Neutrophil (primary cell): ENCODE data around the gene TNFSF9.

Experiments
- H3K27ac ChIP-seq: fragments of 200-600 bp; sonication (generic); 2 replicates; pipeline ENCODE4 v1.5.1; 2016; ENCODE audit warnings: mild to moderate bottlenecking, moderate library complexity
- H3K27me3 ChIP-seq: fragments of 200-600 bp; sonication (generic); 2 replicates; pipeline ENCODE4 v1.6.0; 2016; ENCODE audit warnings: mild to moderate bottlenecking
- H3K36me3 ChIP-seq: fragments of 200-600 bp; sonication (generic); 2 replicates; pipeline ENCODE4 v1.5.1; 2017
- H3K4me1 ChIP-seq, 2 experiments: fragments of 200-600 bp in 1 of 2; sonication (generic) in 1 of 2; 1 replicate in 1 of 2; 2 replicates in 1 of 2; pipeline versions ENCODE4 v1.5.1 to v1.6.1; 2013 to 2016; ENCODE audit warnings: low read depth in 1 of 2, low read length in 1 of 2, mild to moderate bottlenecking in 1 of 2, moderate library complexity in 1 of 2; ENCODE audit not compliant: control insufficient read depth in 1 of 2, insufficient read depth in 1 of 2
- H3K4me3 ChIP-seq, 2 experiments: fragments of 200-600 bp in 1 of 2; sonication (generic) in 1 of 2; 1 replicate in 1 of 2; 2 replicates in 1 of 2; pipeline ENCODE4 v1.5.1; 2013 to 2016; ENCODE audit warnings: low read depth in 1 of 2, low read length in 1 of 2, mild to moderate bottlenecking in 1 of 2, moderate library complexity in 1 of 2
- H3K9me3 ChIP-seq: fragments of 200-600 bp; sonication (generic); 2 replicates; pipeline ENCODE4 v1.5.1; 2016
- CTCF ChIP-seq: fragments of 200-600 bp; sonication (generic); IDR thresholded peaks from 2 replicates; pipeline ENCODE4 v1.5.1; 2016; ENCODE audit warnings: antibody characterized with exemption

Gene TNFSF9

DNA sequence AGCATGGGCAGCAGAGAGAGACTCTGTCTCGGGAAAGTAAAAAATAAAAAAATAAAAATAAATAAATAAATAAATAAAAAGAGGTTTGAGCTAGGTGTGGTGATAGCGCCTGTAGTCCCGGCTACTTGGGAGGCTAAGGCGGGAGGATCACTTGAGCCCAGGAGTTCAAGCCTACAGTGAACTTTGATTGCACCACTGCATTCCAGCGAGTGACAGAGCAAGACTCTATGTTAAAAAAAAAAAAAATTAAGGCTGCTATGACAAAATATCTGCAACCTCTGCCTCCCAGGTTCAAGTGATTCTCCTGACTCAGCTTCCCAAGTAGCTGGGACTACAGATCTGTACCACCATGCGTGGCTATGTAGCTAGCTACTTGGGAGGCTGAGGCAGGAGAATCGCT lies 46.0 kb upstream of the TNFSF9 start:
- Histone ChIP-seq H3K36me3 (peaks cover 3% of the 10 kb centered on the region), H3K4me3 (no peak overlapping the region), H3K27ac (no peak overlapping the region), H3K9me3 (no peaks in the 10 kb centered on the region), H3K4me1 (peaks cover 19 to 21% of the 10 kb centered on the region in 2 experiments), H3K27me3 (peaks cover 6% of the 10 kb centered on the region)
- TF ChIP-seq CTCF = no peak

- Histone ChIP-seq H3K27ac (no peak overlapping the region), H3K4me1 (no peaks in the 10 kb centered on the region), H3K36me3 (no peaks in the 10 kb centered on the region), H3K9me3 (no peaks in the 10 kb centered on the region), H3K4me3 (no peak overlapping the region), H3K27me3 (peaks cover 7% of the 10 kb centered on the region)
- no peak for TF ChIP-seq CTCF
Observed at GRCh38 chr19:6489278-6490061, 41.4 kb upstream of the TNFSF9 start.

- no peaks in the 10 kb centered on the region for H3K4me1 ChIP-seq
- peaks cover 7% of the 10 kb centered on the region for H3K27me3 ChIP-seq
- H3K36me3 ChIP-seq = no peaks in the 10 kb centered on the region
- no peaks in the 10 kb centered on the region for H3K9me3 ChIP-seq
- no peak overlapping the region for H3K4me3 ChIP-seq
- no peak overlapping the region for H3K27ac ChIP-seq
- TF ChIP-seq CTCF = no peak
Observed at GRCh38 chr19:6490134-6490533, 40.7 kb upstream of the TNFSF9 start.

- Histone ChIP-seq H3K4me1 (no peaks in the 10 kb centered on the region), H3K4me3 (no peak overlapping the region), H3K27me3 (peaks cover 7% of the 10 kb centered on the region), H3K36me3 (no peaks in the 10 kb centered on the region), H3K27ac (no peak overlapping the region), H3K9me3 (no peaks in the 10 kb centered on the region)
- TF ChIP-seq CTCF = no peak
Observed at GRCh38 chr19:6491802-6492592, 38.8 kb upstream of the TNFSF9 start.

- no peak overlapping the region for H3K27ac ChIP-seq
- TF ChIP-seq CTCF = no peak
Observed at GRCh38 chr19:6494438-6495036, 36.3 kb upstream of the TNFSF9 start.

More at GRCh38 chr19:6494438-6495036, 36.3 kb upstream of the TNFSF9 start:
- peaks cover 7% of the 10 kb centered on the region for H3K27me3 ChIP-seq
- H3K4me1 ChIP-seq = peaks cover 5 to 7% of the 10 kb centered on the region in 2 experiments
- no peaks in the 10 kb centered on the region for H3K36me3 ChIP-seq
- no peak overlapping the region for H3K4me3 ChIP-seq
- H3K9me3 ChIP-seq = no peaks in the 10 kb centered on the region
